ENCODE results near the gene TEPSIN.

TEPSIN gene

GRCh38 chr17:81218991-81219390 lies 19.9 kb downstream of the TEPSIN start:
- TF ChIP-seq, protein P1, sequence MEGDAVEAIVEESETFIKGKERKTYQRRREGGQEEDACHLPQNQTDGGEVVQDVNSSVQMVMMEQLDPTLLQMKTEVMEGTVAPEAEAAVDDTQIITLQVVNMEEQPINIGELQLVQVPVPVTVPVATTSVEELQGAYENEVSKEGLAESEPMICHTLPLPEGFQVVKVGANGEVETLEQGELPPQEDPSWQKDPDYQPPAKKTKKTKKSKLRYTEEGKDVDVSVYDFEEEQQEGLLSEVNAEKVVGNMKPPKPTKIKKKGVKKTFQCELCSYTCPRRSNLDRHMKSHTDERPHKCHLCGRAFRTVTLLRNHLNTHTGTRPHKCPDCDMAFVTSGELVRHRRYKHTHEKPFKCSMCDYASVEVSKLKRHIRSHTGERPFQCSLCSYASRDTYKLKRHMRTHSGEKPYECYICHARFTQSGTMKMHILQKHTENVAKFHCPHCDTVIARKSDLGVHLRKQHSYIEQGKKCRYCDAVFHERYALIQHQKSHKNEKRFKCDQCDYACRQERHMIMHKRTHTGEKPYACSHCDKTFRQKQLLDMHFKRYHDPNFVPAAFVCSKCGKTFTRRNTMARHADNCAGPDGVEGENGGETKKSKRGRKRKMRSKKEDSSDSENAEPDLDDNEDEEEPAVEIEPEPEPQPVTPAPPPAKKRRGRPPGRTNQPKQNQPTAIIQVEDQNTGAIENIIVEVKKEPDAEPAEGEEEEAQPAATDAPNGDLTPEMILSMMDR (IDR thresholded peaks at IDR 0.05; ENCODE audit: borderline replicate concordance, insufficient read depth, low read depth, low read length), result no peak

DNA sequence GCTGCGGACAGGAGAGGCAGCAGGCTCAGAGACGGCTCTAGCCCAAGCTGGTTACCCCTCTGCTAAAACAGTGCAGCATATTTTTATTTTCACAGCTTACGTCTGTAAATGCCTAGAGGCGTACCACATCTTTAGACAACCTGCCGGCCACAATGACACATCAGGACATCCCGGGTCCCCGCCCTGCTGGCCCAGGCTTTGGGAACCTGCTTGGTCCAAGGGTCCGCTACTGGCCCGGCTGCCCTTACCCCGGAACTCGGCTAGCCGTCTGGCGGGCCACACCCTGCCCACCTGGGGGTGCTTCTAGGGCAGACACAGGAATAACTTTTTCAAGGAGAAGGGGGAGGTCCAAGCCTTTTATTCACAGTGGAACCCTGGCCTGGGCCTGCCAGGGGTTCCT lies 20.4 kb downstream of the TEPSIN start:
- TF ChIP-seq, protein P1 (IDR thresholded peaks at IDR 0.05; ENCODE audit: borderline replicate concordance, insufficient read depth, low read depth, low read length), result no peak

More at GRCh38 chr17:81218991-81219390, 19.9 kb downstream of the TEPSIN start:
- no peak overlapping the region for H3K4me3 ChIP-seq (ENCODE audit: low read depth, low read length)

DNA sequence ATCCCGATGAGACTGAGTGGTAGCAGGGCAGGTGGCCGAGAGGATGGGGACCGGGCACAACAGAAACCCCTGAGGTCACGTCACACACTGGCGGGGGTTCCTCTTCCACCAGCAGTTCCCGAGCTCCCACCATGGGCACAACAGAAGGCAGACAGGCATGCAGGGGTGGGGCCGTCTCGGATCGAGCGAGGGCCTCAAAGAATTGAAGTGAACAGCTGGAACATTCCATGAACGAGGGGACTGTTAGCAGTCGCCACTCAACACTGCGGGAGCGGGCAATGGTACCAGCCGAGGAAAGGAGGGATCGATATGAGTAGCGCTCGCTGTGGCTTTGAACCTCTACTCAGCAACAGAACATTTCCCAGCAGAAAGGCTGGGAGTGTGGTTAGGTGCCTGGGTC lies 21.4 kb downstream of the TEPSIN start:
- H3K4me3 ChIP-seq (ENCODE audit: low read depth, low read length), result no peak overlapping the region
- TF ChIP-seq, protein P1 (IDR thresholded peaks at IDR 0.05; ENCODE audit: borderline replicate concordance, insufficient read depth, low read depth, low read length), result no peak

More for the DNA sequence above, 20.4 kb downstream of the TEPSIN start:
- H3K4me3 ChIP-seq (ENCODE audit: low read depth, low read length), result no peak overlapping the region

DNA sequence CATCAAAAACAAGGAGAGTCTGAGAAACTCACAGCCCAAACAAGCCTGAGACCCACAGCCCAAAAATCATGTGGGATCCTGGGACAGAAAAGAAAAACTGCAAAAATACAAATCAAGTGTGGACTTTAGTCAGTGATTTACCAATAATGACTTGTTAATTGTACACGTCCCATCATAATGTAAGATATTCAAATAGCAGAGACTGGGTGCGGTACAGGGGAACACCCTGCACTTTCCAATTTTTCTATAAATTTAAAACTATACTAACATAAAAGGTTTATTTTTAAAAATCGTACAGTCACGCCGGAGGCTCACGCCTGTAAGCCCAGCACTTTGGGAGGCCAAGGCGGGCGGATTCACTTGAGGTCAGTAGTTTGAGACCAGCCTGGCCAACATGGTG lies 24.9 kb downstream of the TEPSIN start:
- H3K4me3 ChIP-seq (ENCODE audit: low read depth, low read length), result no peak overlapping the region
- TF ChIP-seq, protein P1 (IDR thresholded peaks at IDR 0.05; ENCODE audit: borderline replicate concordance, insufficient read depth, low read depth, low read length), result no peak

GRCh38 chr17:81212365-81212764 lies 26.5 kb downstream of the TEPSIN start:
- TF ChIP-seq, protein P1 (IDR thresholded peaks at IDR 0.05; ENCODE audit: borderline replicate concordance, insufficient read depth, low read depth, low read length), result no peak
- no peak overlapping the region for H3K4me3 ChIP-seq (ENCODE audit: low read depth, low read length)

GRCh38 chr17:81210868-81211267 lies 28.0 kb downstream of the TEPSIN start:
- TF ChIP-seq, protein P1 (IDR thresholded peaks at IDR 0.05; ENCODE audit: borderline replicate concordance, insufficient read depth, low read depth, low read length), result no peak
- H3K4me3 ChIP-seq (ENCODE audit: low read depth, low read length), result peak overlapping the region; percentile 5

GRCh38 chr17:81210466-81210865 lies 28.4 kb downstream of the TEPSIN start:
- no peak overlapping the region for H3K4me3 ChIP-seq (ENCODE audit: low read depth, low read length)

More at GRCh38 chr17:81210466-81210865, 28.4 kb downstream of the TEPSIN start:
- TF ChIP-seq, protein P1 (IDR thresholded peaks at IDR 0.05; ENCODE audit: borderline replicate concordance, insufficient read depth, low read depth, low read length), result no peak

Data from GM12875 (cell line).